SK-N-SH treated with all-trans-retinoic acid at 6 μM for 48 hours (cell line): Measurements from ENCODE around the gene SLC5A10.

Source experiments
- ATAC-seq: fragments of 200-7000 bp; cut with Tn5 transposase; 3 replicates; pipeline ENCODE4 v1.9.1; 2020; ENCODE audit warnings: mild to moderate bottlenecking, moderate library complexity
- ARNTL ChIP-seq: fragments of 450-650 bp; formaldehyde crosslinking; IDR thresholded peaks from 2 replicates; pipeline ENCODE4 v1.5.0; 2020; ENCODE audit warnings: low read depth, mild to moderate bottlenecking, moderate library complexity, borderline replicate concordance
- BACH2 ChIP-seq: fragments of 250-450 bp; sonication (Bioruptor Pico); IDR thresholded peaks from 2 replicates; pipeline ENCODE4 v1.9.0; 2021; ENCODE audit warnings: mild to moderate bottlenecking, borderline replicate concordance
- CSDC2 ChIP-seq: fragments of 250-450 bp; sonication (Bioruptor Pico); IDR thresholded peaks from 2 replicates; pipeline ENCODE4 v1.5.0; 2020; ENCODE audit warnings: mild to moderate bottlenecking, moderate library complexity
- ESRRG ChIP-seq: fragments of 250-450 bp; sonication (Bioruptor Pico); IDR thresholded peaks from 2 replicates; pipeline ENCODE4 v1.6.1; 2021; ENCODE audit warnings: mild to moderate bottlenecking
- GLIS3 ChIP-seq: fragments of 250-450 bp; sonication (Bioruptor Pico); IDR thresholded peaks from 2 replicates; pipeline ENCODE4 v1.5.0; 2020; ENCODE audit warnings: mild to moderate bottlenecking, moderate library complexity
- OSR1 ChIP-seq: fragments of 250-450 bp; sonication (Bioruptor Pico); IDR thresholded peaks from 2 replicates; pipeline ENCODE4 v1.8.0; 2022; ENCODE audit warnings: moderate library complexity, mild to moderate bottlenecking, inconsistent platforms
- PPARA ChIP-seq: fragments of 250-450 bp; sonication (Bioruptor Pico); IDR thresholded peaks from 2 replicates; pipeline ENCODE4 v1.5.0; 2020; ENCODE audit warnings: mild to moderate bottlenecking, borderline replicate concordance
- SNAI2 ChIP-seq: fragments of 250-450 bp; sonication (Bioruptor Pico); IDR thresholded peaks from 2 replicates; pipeline ENCODE4 v1.5.0; 2020; ENCODE audit warnings: mild to moderate bottlenecking, moderate library complexity
- TCF4 ChIP-seq: fragments of 250-450 bp; sonication (Bioruptor Pico); IDR thresholded peaks from 2 replicates; pipeline ENCODE4 v1.8.0; 2021; ENCODE audit warnings: mild to moderate bottlenecking, moderate library complexity, borderline replicate concordance
- TOX ChIP-seq: fragments of 250-450 bp; sonication (Bioruptor Pico); IDR thresholded peaks from 2 replicates; pipeline ENCODE4 v1.8.0; 2021; ENCODE audit warnings: mild to moderate bottlenecking, moderate library complexity, borderline replicate concordance
- ZC3H10 ChIP-seq: fragments of 250-450 bp; sonication (Bioruptor Pico); IDR thresholded peaks from 2 replicates; pipeline ENCODE4 v1.5.1; 2021; ENCODE audit warnings: mild to moderate bottlenecking, moderate library complexity
- ZFP3 ChIP-seq: fragments of 250-450 bp; sonication (Bioruptor Pico); IDR thresholded peaks from 2 replicates; pipeline ENCODE4 v1.5.0; 2020; ENCODE audit warnings: mild to moderate bottlenecking, moderate library complexity
- ZFP30 ChIP-seq: fragments of 450-650 bp; formaldehyde crosslinking; IDR thresholded peaks from 2 replicates; pipeline ENCODE4 v1.5.0; 2022; ENCODE audit warnings: mild to moderate bottlenecking, moderate library complexity
- ZNF565 ChIP-seq: fragments of 450-650 bp; formaldehyde crosslinking; conservative IDR thresholded peaks from 2 replicates; pipeline ENCODE4 v1.5.0; 2020; ENCODE audit warnings: low read depth, mild to moderate bottlenecking, moderate library complexity
- ZNF70 ChIP-seq: fragments of 450-650 bp; formaldehyde crosslinking; IDR thresholded peaks from 2 replicates; pipeline ENCODE4 v1.5.0; 2020; ENCODE audit warnings: mild to moderate bottlenecking, moderate library complexity
- ZNF8 ChIP-seq: fragments of 450-650 bp; formaldehyde crosslinking; IDR thresholded peaks from 2 replicates; pipeline ENCODE4 v1.5.0; 2020; ENCODE audit warnings: mild to moderate bottlenecking, moderate library complexity
- TF ChIP-seq, protein P1 (sequence below): fragments of 250-450 bp; sonication (Bioruptor Pico); IDR thresholded peaks from 2 replicates; pipeline ENCODE4 v1.8.0; 2021; ENCODE audit warnings: low read depth, mild to moderate bottlenecking, moderate library complexity, borderline replicate concordance
- TF ChIP-seq, protein P2 (sequence below): fragments of 250-450 bp; sonication (Bioruptor Pico); IDR thresholded peaks from 2 replicates; pipeline ENCODE4 v1.5.0; 2020; ENCODE audit warnings: mild to moderate bottlenecking, moderate library complexity
- TF ChIP-seq, protein P3 (sequence below): fragments of 250-450 bp; sonication (Bioruptor Pico); IDR thresholded peaks from 2 replicates; pipeline ENCODE4 v1.5.1; 2020; ENCODE audit warnings: low read depth, mild to moderate bottlenecking, moderate library complexity
- TF ChIP-seq, protein P4 (sequence below): fragments of 250-450 bp; sonication (Bioruptor Pico); IDR thresholded peaks from 2 replicates; pipeline ENCODE4 v1.8.0; 2020; ENCODE audit warnings: mild to moderate bottlenecking, moderate library complexity, borderline replicate concordance

Gene SLC5A10

DNA sequence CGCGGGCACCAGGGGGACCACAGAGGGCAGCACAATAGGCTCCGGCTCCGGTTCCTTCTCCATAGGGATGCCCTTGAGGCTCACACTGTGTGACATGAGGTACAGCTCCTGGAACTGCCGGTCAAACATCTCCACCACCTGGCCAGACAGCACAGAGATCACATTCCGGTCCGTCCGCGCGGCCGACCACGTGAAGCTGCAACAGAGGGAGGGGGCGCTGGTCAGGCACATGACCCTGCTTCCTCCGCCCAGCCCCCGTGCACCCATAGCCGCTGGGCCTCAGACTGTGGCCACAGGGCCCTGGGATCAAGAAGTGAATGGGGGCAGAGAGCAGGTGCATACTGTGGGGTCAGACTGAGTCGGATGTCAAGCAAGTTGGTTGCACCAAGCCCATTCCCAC, 26.7 kb downstream of the SLC5A10 start (continued):
- TF ChIP-seq, protein P1, sequence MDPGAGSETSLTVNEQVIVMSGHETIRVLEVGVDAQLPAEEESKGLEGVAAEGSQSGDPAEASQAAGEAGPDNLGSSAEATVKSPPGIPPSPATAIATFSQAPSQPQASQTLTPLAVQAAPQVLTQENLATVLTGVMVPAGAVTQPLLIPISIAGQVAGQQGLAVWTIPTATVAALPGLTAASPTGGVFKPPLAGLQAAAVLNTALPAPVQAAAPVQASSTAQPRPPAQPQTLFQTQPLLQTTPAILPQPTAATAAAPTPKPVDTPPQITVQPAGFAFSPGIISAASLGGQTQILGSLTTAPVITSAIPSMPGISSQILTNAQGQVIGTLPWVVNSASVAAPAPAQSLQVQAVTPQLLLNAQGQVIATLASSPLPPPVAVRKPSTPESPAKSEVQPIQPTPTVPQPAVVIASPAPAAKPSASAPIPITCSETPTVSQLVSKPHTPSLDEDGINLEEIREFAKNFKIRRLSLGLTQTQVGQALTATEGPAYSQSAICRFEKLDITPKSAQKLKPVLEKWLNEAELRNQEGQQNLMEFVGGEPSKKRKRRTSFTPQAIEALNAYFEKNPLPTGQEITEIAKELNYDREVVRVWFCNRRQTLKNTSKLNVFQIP (CRISPR knock-in tag), result no peak
- TF ChIP-seq ESRRG (CRISPR knock-in tag), result no peak
- TF ChIP-seq CSDC2, result no peak
- TF ChIP-seq SNAI2 (CRISPR knock-in tag), result no peak
- TF ChIP-seq ZNF8 (CRISPR knock-in tag), result no peak
- no peak for TF ChIP-seq ZNF565 (CRISPR knock-in tag)
- TF ChIP-seq BACH2 (CRISPR knock-in tag), result no peak

DNA sequence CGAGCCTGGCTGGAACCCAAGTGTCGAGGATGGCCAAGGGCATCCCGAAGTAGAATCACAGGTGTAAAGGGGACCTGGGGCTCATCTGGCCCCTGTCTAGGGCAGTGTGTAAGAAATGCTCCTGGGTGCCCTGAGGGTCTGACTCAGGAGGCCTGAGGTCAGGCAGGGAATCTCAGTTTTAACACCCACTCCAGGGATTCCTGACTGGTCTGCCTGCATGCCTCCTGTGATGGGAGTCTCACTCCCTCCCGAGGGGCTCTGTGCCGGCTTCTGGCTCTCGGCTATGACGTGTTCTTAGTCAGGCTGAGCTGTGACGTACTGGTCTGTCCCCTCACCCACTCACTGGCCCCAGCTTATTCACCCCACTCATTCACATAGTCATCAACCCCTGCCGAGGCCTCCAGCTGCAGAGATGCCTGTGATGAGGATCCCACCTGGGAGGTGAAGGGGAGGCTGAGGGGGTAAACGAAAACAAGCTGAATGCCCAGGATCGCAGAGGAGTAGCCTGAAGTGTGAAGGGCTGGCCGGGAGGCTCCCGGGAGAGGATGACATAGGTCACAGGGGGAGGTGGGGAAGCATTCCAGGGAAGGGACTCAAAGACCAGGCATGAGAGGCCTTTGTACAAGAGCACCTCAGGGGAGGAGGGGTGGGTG, 28.8 kb downstream of the SLC5A10 start:
- TF ChIP-seq, protein P2, sequence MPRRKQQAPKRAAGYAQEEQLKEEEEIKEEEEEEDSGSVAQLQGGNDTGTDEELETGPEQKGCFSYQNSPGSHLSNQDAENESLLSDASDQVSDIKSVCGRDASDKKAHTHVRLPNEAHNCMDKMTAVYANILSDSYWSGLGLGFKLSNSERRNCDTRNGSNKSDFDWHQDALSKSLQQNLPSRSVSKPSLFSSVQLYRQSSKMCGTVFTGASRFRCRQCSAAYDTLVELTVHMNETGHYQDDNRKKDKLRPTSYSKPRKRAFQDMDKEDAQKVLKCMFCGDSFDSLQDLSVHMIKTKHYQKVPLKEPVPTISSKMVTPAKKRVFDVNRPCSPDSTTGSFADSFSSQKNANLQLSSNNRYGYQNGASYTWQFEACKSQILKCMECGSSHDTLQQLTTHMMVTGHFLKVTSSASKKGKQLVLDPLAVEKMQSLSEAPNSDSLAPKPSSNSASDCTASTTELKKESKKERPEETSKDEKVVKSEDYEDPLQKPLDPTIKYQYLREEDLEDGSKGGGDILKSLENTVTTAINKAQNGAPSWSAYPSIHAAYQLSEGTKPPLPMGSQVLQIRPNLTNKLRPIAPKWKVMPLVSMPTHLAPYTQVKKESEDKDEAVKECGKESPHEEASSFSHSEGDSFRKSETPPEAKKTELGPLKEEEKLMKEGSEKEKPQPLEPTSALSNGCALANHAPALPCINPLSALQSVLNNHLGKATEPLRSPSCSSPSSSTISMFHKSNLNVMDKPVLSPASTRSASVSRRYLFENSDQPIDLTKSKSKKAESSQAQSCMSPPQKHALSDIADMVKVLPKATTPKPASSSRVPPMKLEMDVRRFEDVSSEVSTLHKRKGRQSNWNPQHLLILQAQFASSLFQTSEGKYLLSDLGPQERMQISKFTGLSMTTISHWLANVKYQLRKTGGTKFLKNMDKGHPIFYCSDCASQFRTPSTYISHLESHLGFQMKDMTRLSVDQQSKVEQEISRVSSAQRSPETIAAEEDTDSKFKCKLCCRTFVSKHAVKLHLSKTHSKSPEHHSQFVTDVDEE (CRISPR knock-in tag), result no peak
- TF ChIP-seq TOX (no peak), ZFP3 (CRISPR knock-in tag) (no peak), ZC3H10 (CRISPR knock-in tag) (no peak), ZNF70 (no peak)
- TF ChIP-seq, protein P3, sequence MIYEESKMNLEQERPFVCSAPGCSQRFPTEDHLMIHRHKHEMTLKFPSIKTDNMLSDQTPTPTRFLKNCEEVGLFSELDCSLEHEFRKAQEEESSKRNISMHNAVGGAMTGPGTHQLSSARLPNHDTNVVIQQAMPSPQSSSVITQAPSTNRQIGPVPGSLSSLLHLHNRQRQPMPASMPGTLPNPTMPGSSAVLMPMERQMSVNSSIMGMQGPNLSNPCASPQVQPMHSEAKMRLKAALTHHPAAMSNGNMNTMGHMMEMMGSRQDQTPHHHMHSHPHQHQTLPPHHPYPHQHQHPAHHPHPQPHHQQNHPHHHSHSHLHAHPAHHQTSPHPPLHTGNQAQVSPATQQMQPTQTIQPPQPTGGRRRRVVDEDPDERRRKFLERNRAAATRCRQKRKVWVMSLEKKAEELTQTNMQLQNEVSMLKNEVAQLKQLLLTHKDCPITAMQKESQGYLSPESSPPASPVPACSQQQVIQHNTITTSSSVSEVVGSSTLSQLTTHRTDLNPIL (CRISPR knock-in tag), result no peak
- TF ChIP-seq, all 23 proteins: peak for 0
- ATAC-seq, result no peak

DNA sequence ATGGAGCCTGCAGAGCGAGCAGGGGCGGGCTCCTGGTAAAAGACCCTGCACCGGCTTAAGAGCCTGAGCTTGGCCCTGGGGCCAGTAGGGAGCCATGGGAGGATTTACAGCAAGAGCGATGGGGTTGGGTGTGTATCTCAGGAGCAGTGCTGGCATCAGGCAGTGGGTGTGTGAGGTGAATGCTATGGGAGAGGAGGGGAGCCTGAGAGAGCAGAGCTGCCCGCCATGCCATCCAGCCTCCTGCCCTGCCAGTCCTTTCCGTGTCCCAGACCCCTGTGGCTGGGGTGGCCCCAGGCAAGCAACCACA, 29.3 kb downstream of the SLC5A10 start:
- no peak for ATAC-seq
- TF ChIP-seq ZFP30, result no peak
- TF ChIP-seq ZNF8 (CRISPR knock-in tag), result no peak
- TF ChIP-seq, protein P1 (CRISPR knock-in tag), result no peak
- no peak for TF ChIP-seq OSR1 (CRISPR knock-in tag)
- TF ChIP-seq TCF4 (CRISPR knock-in tag), result no peak
- TF ChIP-seq ZC3H10 (CRISPR knock-in tag), result no peak
- TF ChIP-seq ARNTL (CRISPR knock-in tag), result no peak
- TF ChIP-seq, protein P4, sequence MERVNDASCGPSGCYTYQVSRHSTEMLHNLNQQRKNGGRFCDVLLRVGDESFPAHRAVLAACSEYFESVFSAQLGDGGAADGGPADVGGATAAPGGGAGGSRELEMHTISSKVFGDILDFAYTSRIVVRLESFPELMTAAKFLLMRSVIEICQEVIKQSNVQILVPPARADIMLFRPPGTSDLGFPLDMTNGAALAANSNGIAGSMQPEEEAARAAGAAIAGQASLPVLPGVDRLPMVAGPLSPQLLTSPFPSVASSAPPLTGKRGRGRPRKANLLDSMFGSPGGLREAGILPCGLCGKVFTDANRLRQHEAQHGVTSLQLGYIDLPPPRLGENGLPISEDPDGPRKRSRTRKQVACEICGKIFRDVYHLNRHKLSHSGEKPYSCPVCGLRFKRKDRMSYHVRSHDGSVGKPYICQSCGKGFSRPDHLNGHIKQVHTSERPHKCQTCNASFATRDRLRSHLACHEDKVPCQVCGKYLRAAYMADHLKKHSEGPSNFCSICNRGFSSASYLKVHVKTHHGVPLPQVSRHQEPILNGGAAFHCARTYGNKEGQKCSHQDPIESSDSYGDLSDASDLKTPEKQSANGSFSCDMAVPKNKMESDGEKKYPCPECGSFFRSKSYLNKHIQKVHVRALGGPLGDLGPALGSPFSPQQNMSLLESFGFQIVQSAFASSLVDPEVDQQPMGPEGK (CRISPR knock-in tag), result no peak
- no peak for TF ChIP-seq GLIS3 (CRISPR knock-in tag)
- no peak for TF ChIP-seq PPARA (CRISPR knock-in tag)
